PFSK-1 (cell line): Measurements from ENCODE around the gene NET1.

Source experiments
- POLR2AphosphoS5 ChIP-seq: IDR thresholded peaks from 2 replicates; pipeline ENCODE4 v1.6.1; 2012; ENCODE audit warnings: low read depth, mild to moderate bottlenecking, control low read depth, low read length, moderate library complexity
- REST ChIP-seq, 2 experiments: IDR thresholded peaks; 2 replicates each; pipeline versions ENCODE4 v1.6.1 to v1.8.0; 2011 to 2012; ENCODE audit warnings: low read depth in 2 of 2, low read length in 2 of 2, control low read depth in 1 of 2, inconsistent platforms in 1 of 2, mild to moderate bottlenecking in 1 of 2, moderate library complexity in 1 of 2; ENCODE audit not compliant: insufficient read depth in 1 of 2
- TAF1 ChIP-seq: IDR thresholded peaks from 2 replicates; pipeline ENCODE4 v1.6.1; 2012; ENCODE audit warnings: low read length, control low read depth, borderline replicate concordance; ENCODE audit not compliant: insufficient read depth

- no peak for TF ChIP-seq POLR2AphosphoS5
- no peak for TF ChIP-seq REST (IDR thresholded peaks at IDR 0.05; ENCODE audit: insufficient read depth in 1 of 2, low read depth in 2 of 2, low read length in 2 of 2)
- TF ChIP-seq TAF1: no peak
These were observed 87.3 kb downstream of the NET1 start, which contains the start of gene CALML5 for GRCh38 chr10:5499493-5500140.
